Measurements from ENCODE around the gene RAB6A.

- TF ChIP-seq CTCF (IDR thresholded peaks at IDR 0.05; ENCODE audit: low read length) (no peak), EZH2phosphoT487 (IDR thresholded peaks at IDR 0.05; ENCODE audit: low read length) (no peak), EZH2 (optimal IDR thresholded peaks at IDR 0.05; ENCODE audit: low read depth, low read length) (no peak)
Observed at GRCh38 chr11:73784080-73784634, 23.3 kb upstream of the RAB6A start.

Data from MM.1S (cell line).